PC-9 (cell line): ENCODE results near the gene ZMYND11. TPM values are rescaled to one million over a fixed set of nuclear protein-coding genes. Genes with fewer than 3 reads are reported as not detected.

ENCODE experiments used
- BruUV-seq: library from RNA; stranded (reverse); fragments of 400-500 nt; replicated peaks from 2 replicates; lab custom pipeline; 2021; lab: Mats Ljungman, UMichigan
- CTCF ChIA-PET: fragments of 300-600 bp; sonication (Branson Sonifier 250); formaldehyde crosslinking; loops from one replicate; lab custom pipeline; 2022; ENCODE audit warnings: antibody characterized with exemption; lab: Charles Lee
- POLR2A ChIA-PET: fragments of 300-600 bp; sonication (Branson Sonifier 250); formaldehyde crosslinking; loops from one replicate; lab custom pipeline; 2022; ENCODE audit warnings: antibody characterized with exemption; ENCODE audit not compliant: unreplicated experiment; lab: Charles Lee
- DNase-seq, 2 experiments: peaks; one replicate each; pipeline versions ENCODE4 v3.0.0 to v3.0.0-alpha.2; 2015 to 2022; ENCODE audit warnings: mixed read lengths in 1 of 2
- H2AFZ ChIP-seq: fragments of 200-600 bp; sonication (generic); 2 replicates; pipeline ENCODE4 v1.8.1; 2017; ENCODE audit warnings: antibody characterized with exemption
- H3F3A ChIP-seq: fragments of 200-600 bp; sonication (generic); 2 replicates; pipeline ENCODE4 v1.8.1; 2017; ENCODE audit warnings: antibody characterized with exemption, mild to moderate bottlenecking, low read depth; ENCODE audit not compliant: insufficient read depth
- H3K27ac ChIP-seq: fragments of 200-600 bp; sonication (generic); 2 replicates; pipeline ENCODE4 v1.6.1; 2016; ENCODE audit warnings: mixed run types
- H3K27me3 ChIP-seq: fragments of 200-600 bp; sonication (generic); 2 replicates; pipeline ENCODE4 v1.6.1; 2016; ENCODE audit warnings: low read depth, mixed run types; ENCODE audit not compliant: insufficient read depth
- H3K36me3 ChIP-seq: fragments of 200-600 bp; sonication (generic); 2 replicates; pipeline ENCODE4 v1.6.1; 2016; ENCODE audit warnings: low read depth, mixed run types
- H3K4me1 ChIP-seq: fragments of 200-600 bp; sonication (generic); replicated peaks from 2 replicates; pipeline ENCODE4 v1.6.1; 2016; ENCODE audit warnings: mixed run types; ENCODE audit not compliant: insufficient read depth
- H3K4me2 ChIP-seq: fragments of 200-600 bp; sonication (generic); 2 replicates; pipeline ENCODE4 v1.6.1; 2017; ENCODE audit warnings: mixed run types
- H3K4me3 ChIP-seq: fragments of 200-600 bp; sonication (generic); 2 replicates; pipeline ENCODE4 v1.6.1; 2016; ENCODE audit warnings: mixed run types
- H3K79me2 ChIP-seq: fragments of 200-600 bp; sonication (generic); 2 replicates; pipeline ENCODE4 v1.6.1; 2017; ENCODE audit warnings: low read depth, mixed run types
- H3K9me2 ChIP-seq: fragments of 200-600 bp; sonication (generic); 2 replicates; pipeline ENCODE4 v1.8.1; 2017; ENCODE audit warnings: mild to moderate bottlenecking; ENCODE audit not compliant: insufficient read depth
- H3K9me3 ChIP-seq: fragments of 200-600 bp; sonication (generic); 2 replicates; pipeline ENCODE4 v1.8.1; 2016; ENCODE audit warnings: low read depth; ENCODE audit not compliant: insufficient read depth
- H4K20me1 ChIP-seq: fragments of 200-600 bp; sonication (generic); 2 replicates; pipeline ENCODE4 v1.8.1; 2017; ENCODE audit not compliant: insufficient read depth
- CTCF ChIP-seq: fragments of 200-600 bp; sonication (generic); conservative IDR thresholded peaks from 2 replicates; pipeline ENCODE4 v1.6.1; 2017; ENCODE audit warnings: mixed run types, antibody characterized with exemption, mild to moderate bottlenecking, moderate library complexity
- EZH2 ChIP-seq: fragments of 200-600 bp; sonication (generic); IDR thresholded peaks from 2 replicates; pipeline ENCODE4 v1.8.0; 2017; ENCODE audit warnings: antibody characterized with exemption, low read depth
- intact Hi-C: fragments of 100-400 bp; cut with micrococcal nuclease; formaldehyde crosslinking; loops from one replicate; pipeline ENCODE4 v1.10.0; 2022; ENCODE audit not compliant: unreplicated experiment
- total RNA-seq: library from RNA; stranded (reverse); gene quantifications from 2 replicates; pipeline ENCODE4 v1.2.3, GENCODE V29; 2021

Gene ZMYND11
- total RNA-seq, 1 experiment from 2014 or later: 51.7 TPM

GRCh38 chr10:218798-219197 lies 83.5 kb downstream of the ZMYND11 start:
- TF ChIP-seq CTCF (no peak), EZH2 (no peak)
- CTCF ChIA-PET: no interaction called here
- intact Hi-C loops: no loop called here
- no peak for DNase-seq
- Histone ChIP-seq H2AFZ (no peak overlapping the region), H3K36me3 (no peaks in the 10 kb centered on the region), H3F3A (no peaks in the 10 kb centered on the region), H3K4me1 (no peaks in the 10 kb centered on the region), H4K20me1 (no peaks in the 10 kb centered on the region), H3K27me3 (no peaks in the 10 kb centered on the region), H3K9me2 (no peaks in the 10 kb centered on the region), H3K9me3 (no peaks in the 10 kb centered on the region), H3K27ac (no peak overlapping the region), H3K4me3 (no peak overlapping the region), H3K79me2 (no peaks in the 10 kb centered on the region), H3K4me2 (no peak overlapping the region)
- POLR2A ChIA-PET: no interaction called here
- no TSS peak for BruUV-seq

- Histone ChIP-seq H3K9me3 (no peaks in the 10 kb centered on the region), H3K9me2 (no peaks in the 10 kb centered on the region), H3K4me2 (no peak overlapping the region), H3K4me1 (no peaks in the 10 kb centered on the region), H4K20me1 (no peaks in the 10 kb centered on the region), H3K27ac (no peak overlapping the region), H3K79me2 (no peaks in the 10 kb centered on the region), H3K4me3 (no peak overlapping the region), H3K27me3 (no peaks in the 10 kb centered on the region), H2AFZ (no peak overlapping the region), H3F3A (no peaks in the 10 kb centered on the region), H3K36me3 (no peaks in the 10 kb centered on the region)
- TF ChIP-seq CTCF: no peak
- TF ChIP-seq EZH2: no peak
- no TSS peak for BruUV-seq
- ChIA-PET POLR2A (no interaction called here), CTCF (no interaction called here)
- no peak for DNase-seq
- intact Hi-C loops: no loop called here
Observed at GRCh38 chr10:219731-220472, 84.6 kb downstream of the ZMYND11 start.

- Histone ChIP-seq H4K20me1 (no peaks in the 10 kb centered on the region), H3K9me2 (no peaks in the 10 kb centered on the region), H3F3A (no peaks in the 10 kb centered on the region), H3K36me3 (no peaks in the 10 kb centered on the region), H3K4me2 (no peak overlapping the region), H3K79me2 (no peaks in the 10 kb centered on the region), H2AFZ (no peak overlapping the region), H3K4me1 (no peaks in the 10 kb centered on the region), H3K27ac (no peak overlapping the region), H3K27me3 (no peaks in the 10 kb centered on the region), H3K9me3 (no peaks in the 10 kb centered on the region), H3K4me3 (no peak overlapping the region)
- BruUV-seq: no TSS peak
- TF ChIP-seq CTCF (no peak), EZH2 (no peak)
- intact Hi-C loops: no loop called here
- ChIA-PET POLR2A (no interaction called here), CTCF (no interaction called here)
- DNase-seq: no peak
Observed at GRCh38 chr10:224571-224970, 89.3 kb downstream of the ZMYND11 start.
